HEK293 (cell line): ENCODE data around the gene KIAA0753.

Experiments
- CTCF ChIP-seq: fragments of 450-650 bp; formaldehyde crosslinking; IDR thresholded peaks from 2 replicates; pipeline ENCODE4 v1.5.1; 2016; ENCODE audit warnings: missing biosample characterization, missing genetic modification characterization
- ZBTB11 ChIP-seq: fragments of 450-650 bp; formaldehyde crosslinking; conservative IDR thresholded peaks from 2 replicates; pipeline ENCODE4 v1.5.1; 2016; ENCODE audit warnings: low read depth, missing biosample characterization, missing genetic modification characterization
- ZNF24 ChIP-seq: fragments of 450-650 bp; formaldehyde crosslinking; IDR thresholded peaks from 2 replicates; pipeline ENCODE4 v1.5.1; 2016; ENCODE audit warnings: missing biosample characterization, missing genetic modification characterization

DNA sequence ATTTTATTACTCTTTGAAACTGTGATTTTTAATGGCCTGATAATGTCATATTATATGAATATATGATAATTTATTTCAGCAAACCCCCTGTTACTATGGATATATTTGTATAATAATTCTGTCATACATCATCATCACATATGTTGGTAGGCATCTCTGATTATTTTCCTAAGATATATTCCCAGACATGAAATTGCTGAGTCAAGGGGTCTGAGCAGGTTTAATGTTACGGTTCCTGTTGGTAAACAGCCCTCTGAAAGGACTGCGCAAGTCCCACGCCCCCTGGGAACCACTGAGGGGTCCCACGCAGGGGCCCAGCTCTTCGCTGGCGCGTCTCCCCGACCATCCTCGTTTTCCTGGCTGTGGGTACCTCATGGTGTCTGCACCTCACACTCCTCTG is 48.4 kb upstream of the KIAA0753 start:
- TF ChIP-seq ZNF24 (tag by site-specific recombination) (no peak), CTCF (no peak), ZBTB11 (tag by site-specific recombination) (no peak)
